ENCODE results near the gene TPCN2.
"Not testable (repeated sequence)": the region's sequence is repeated elsewhere in the genome, so short reads cannot be mapped to it uniquely, and the experiment has no call there.

The TPCN2 gene

GRCh38 chr11:69132301-69132670 lies 83.6 kb downstream of the TPCN2 start:
- no peak for DNase-seq

DNA sequence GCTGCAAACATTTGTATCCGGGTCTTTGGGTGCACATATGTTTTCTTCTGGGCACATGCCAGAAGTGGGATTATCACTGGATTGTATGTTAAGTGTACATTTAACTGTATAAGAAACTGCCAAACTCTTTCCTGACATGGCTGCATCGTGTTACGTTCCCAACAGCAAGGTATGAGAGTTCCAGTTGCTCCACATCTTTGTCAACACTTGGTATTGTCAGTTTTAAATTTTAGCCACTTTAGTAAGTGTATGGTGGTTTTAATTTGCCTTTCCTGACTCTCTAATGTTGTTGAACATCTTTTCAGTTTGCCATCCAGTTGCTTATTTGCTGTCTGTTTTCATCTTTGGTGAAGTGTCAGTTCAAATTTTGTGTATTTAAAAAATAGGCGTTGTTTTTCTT lies 84.5 kb downstream of the TPCN2 start:
- no peak for DNase-seq

GRCh38 chr11:69134182-69134581 lies 85.5 kb downstream of the TPCN2 start:
- DNase-seq = not testable (repeated sequence)

GRCh38 chr11:69134957-69135356 lies 86.2 kb downstream of the TPCN2 start:
- DNase-seq = no peak

GRCh38 chr11:69135420-69136363 lies 87.0 kb downstream of the TPCN2 start:
- no peak for DNase-seq

DNA sequence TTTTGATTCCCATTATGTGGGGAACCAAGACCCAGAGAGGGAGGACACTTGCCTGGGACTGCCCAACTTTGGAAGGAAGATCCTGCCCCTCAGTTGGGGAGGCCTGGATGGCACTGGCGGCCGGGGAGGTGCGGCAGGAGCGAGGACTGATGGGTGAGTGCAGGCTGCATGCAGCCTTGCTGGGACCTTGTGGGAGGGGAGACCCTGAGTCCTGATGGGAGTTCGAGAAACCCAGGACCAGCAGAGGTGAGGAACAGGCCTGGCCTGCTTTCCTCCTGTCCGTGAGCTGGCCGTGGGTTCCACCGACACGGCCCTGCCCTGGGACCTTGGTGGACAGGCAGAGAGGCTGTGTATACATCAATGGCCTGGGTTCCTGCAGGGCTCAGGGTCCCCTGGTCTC lies 87.7 kb downstream of the TPCN2 start:
- DNase-seq = no peak

GRCh38 chr11:69137151-69137844 lies 88.6 kb downstream of the TPCN2 start:
- DNase-seq = no peak

DNA sequence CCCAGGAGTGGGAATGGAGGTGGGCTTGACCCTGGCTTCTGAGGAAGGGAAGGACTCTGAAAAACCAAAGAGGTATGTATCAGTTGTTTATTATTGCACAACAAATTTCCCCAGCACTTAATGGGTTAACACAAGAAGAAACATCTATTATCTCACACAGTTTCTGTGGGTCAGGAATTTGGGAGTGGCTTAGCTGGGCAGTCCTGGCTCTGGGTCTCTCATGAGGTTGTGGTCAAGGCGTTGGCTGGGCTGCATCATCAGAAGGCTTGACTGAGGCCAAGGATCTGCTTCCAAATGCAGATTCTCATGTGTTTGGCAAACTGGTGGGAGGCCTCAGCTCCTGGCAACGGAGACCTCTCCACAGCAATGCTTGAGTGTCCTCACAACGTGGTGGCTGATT lies 89.5 kb downstream of the TPCN2 start:
- no peak for DNase-seq

DNA sequence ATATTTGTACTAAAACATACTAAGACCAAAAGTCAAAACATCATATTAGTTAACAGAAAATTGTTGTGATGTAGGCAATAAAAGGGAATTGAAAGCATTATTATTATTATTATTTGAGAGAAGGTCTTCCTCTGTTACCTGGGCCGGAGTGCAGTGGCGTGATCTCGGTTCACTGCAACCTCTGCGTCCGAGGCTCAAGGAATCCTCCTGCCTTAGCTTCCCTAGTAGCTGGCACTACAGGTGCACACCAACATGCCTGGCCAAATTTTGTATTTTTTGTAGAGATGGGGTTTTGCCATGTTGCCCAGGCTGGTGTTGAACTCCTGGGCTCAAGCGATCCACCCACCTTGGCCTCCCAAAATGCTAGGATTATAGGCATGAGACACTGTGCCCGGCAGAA lies 91.4 kb downstream of the TPCN2 start:
- not testable (repeated sequence) for DNase-seq

DNA sequence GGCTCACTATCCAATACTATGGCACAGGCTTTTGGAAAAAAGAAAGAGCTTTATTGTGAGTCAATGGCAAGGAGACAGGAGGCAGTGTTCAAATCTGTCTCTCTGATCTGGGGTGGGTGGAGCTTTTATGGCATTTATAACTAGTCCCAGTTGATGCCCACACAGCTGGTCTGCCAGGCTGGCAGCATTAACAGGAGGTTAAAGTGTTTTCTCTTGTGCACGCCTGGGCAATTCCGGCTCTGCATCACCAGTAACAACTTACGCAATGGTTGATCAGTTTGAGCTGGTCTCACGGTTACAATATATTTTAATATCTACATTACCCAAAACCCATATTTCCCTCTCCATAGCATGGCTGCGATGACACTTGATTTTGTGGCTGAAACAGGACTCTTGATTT lies 91.9 kb downstream of the TPCN2 start:
- DNase-seq = no peak

DNA sequence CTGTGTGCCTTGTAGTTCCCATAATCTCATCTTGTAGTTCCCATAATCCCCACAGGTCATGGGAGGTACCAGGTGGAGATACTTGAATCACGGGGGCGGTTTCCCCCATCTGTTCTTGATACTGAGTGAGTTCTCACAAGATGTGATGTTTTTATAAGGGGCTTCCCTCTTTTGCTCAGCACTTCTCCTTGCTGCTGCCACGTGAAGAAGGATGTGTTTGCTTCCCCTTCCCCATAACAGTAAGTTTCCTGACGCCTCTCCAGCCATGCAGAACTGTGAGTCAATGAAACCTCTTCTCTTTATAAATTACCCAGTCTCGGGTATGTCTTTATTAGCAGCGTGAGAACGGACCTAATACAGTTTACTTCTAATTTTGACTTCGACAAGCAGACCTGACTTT lies 93.0 kb downstream of the TPCN2 start:
- DNase-seq = no peak

DNA sequence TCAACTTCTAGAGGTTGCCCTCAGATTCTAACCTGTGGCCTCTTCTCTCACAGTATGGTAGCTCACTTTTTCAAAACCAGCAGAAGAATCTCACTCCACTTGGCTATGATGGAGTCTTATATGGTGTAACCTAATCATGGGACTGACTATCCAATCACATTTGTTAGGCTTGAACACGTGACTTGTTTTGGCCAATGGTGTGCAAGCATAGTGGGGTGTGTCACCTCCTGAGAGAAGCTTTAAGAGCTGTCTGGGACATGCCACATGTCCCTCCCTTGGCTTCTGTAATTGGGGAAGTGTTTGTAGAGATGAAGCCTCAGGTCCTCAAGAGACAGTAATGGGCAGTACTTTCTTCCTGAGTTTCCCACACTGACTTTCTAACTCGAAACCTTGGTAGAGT lies 94.2 kb downstream of the TPCN2 start:
- no peak for DNase-seq

GRCh38 chr11:69144316-69145049 lies 95.8 kb downstream of the TPCN2 start:
- DNase-seq = no peak

DNA sequence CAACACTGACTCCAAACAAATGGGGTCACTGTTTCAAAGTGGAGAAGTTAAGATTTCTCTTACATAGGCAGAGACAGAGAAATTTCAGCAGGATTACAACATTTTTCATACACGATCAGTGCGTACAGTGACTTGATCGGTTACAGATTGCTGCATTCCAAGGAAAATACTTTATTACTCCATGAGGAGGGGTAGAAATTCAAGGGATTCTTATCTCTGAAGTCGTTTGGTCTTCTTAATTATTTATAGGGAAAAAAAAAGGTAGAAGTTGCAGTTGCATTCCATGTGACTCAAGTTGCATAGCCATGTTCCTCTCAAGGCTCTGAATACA lies 96.3 kb downstream of the TPCN2 start:
- DNase-seq = no peak

DNA sequence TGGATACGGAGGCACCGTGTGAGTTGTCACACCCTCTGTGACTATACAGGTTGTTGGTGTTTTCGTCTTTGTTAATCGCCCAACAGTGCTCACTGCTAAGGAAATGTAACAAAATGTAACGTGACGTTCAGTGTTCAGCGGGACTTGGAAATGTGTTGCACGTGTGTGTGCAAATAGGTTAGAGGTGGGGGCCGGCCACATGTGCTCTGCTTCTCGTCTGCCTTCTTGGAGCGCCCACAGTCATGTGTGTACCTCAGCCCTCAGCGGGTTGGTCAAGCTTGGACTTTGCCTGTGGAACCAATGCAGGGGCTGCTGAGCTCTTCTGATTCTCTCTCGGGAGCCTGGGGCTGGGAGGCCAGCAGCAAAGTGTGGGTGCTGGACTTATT lies 99.6 kb downstream of the TPCN2 start:
- DNase-seq = no peak

GRCh38 chr11:69148806-69149205 lies 100.1 kb downstream of the TPCN2 start:
- no peak for DNase-seq

- not testable (repeated sequence) for DNase-seq
Observed at GRCh38 chr11:69149338-69150045, 100.8 kb downstream of the TPCN2 start.

GRCh38 chr11:69150175-69150574 lies 101.4 kb downstream of the TPCN2 start:
- no peak for DNase-seq

DNA sequence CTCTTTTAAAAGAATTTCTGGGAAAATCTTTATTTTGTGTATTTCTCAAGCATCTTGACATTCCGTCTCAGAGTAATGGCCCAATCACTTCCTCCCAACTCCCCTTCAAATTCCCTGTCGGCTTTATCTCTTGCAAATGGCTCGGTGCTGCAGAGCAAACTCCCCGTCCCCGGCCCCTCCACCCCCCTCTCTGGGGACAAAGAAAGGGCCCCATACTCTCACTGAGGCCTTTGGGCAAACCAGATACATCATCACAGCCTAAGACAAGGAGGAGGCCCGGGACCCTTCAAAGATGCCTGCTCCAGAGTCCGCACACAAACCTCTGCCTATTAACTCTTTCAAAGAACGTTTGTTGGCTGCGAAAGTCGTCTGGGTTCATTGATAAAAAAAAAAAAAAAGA lies 103.1 kb downstream of the TPCN2 start:
- DNase-seq = no peak

- DNase-seq = no peak
Observed at GRCh38 chr11:69152733-69153421, 104.1 kb downstream of the TPCN2 start.

GRCh38 chr11:69153661-69154060 lies 104.9 kb downstream of the TPCN2 start:
- no peak for DNase-seq

DNA sequence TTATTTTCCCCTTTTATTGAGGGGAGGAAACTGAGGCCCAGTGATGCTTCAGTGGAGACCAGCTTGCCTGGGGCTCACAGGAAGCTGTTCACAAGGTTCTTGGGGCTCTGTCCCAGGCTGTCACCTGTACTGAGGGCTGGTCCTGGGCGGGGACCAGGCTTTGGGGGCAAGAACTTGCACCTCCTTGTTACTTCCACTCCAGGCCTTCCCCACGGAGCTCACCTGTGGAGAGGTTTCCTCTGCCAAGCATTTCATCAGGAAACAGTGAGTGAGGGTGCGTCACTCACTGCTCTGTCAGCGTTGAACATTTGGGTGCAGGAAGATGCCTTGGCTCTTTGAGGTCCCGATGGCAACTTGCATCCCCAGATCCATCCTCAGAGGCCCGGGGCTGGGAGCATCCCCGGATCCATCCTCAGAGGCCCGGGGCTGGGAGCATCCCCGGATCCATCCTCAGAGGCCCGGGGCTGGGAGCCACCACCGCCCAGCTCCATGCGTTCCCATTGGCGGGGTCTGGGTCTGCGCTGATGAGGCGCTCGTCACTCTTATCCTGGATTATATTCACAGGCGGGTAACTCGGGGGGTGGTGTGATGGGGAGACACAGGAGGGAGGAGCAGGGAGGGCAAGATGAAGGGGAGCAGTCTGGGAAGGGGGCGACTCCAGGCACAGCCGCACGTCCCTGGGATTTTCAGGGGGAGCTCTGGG lies 105.6 kb downstream of the TPCN2 start:
- DNase-seq = no peak

Data from CD4-positive, alpha-beta T cell treated with Interleukin-21 for 1 hour (primary cell).